Esophagus muscularis mucosa (tissue), 4 donors: ENCODE results near the gene ZNF780B. TPM values are rescaled to one million over a fixed set of nuclear protein-coding genes. Genes with fewer than 3 reads are reported as not detected.

ENCODE experiments used
- DNase-seq: peaks from one replicate; pipeline ENCODE4 v3.0.0-alpha.2; 2017; ENCODE audit errors: extremely low spot score
- H3K27ac ChIP-seq, 4 donors: fragments of 200-600 bp; sonication (generic); replicated peaks in 1 of 4; 1 replicate in 3 of 4; 2 replicates in 1 of 4; pipeline ENCODE4 v1.5.1; 2016 to 2019; ENCODE audit warnings: mild to moderate bottlenecking in 1 of 4
- H3K27me3 ChIP-seq, 4 donors: fragments of 200-600 bp; sonication (generic); one replicate each; pipeline versions ENCODE4 v1.5.1 to v1.6.0; 2016 to 2019
- H3K36me3 ChIP-seq, 4 donors: fragments of 200-600 bp; sonication (generic); one replicate each; pipeline ENCODE4 v1.5.1; 2016 to 2019
- H3K4me1 ChIP-seq, 4 donors: fragments of 200-600 bp; sonication (generic); one replicate each; pipeline ENCODE4 v1.5.1; 2016 to 2019
- H3K4me3 ChIP-seq, 4 donors: fragments of 200-600 bp; sonication (generic); 1 replicate in 2 of 4; 2 replicates in 2 of 4; pipeline ENCODE4 v1.5.1; 2016 to 2019; ENCODE audit warnings: mild to moderate bottlenecking in 4 of 4, moderate library complexity in 1 of 4
- H3K9me3 ChIP-seq, 4 donors: fragments of 200-600 bp; sonication (generic); 1 replicate in 3 of 4; 2 replicates in 1 of 4; pipeline ENCODE4 v1.5.1; 2016 to 2019
- EP300 ChIP-seq: sonication (generic); formaldehyde crosslinking; IDR thresholded peaks from one replicate; pipeline ENCODE4 v1.6.1; 2017; ENCODE audit warnings: antibody characterized with exemption
- POLR2A ChIP-seq: fragments of 450-650 bp; IDR thresholded peaks from one replicate; pipeline ENCODE4 v1.6.1; 2017; ENCODE audit warnings: antibody characterized with exemption, moderate library complexity, mild to moderate bottlenecking, low read depth
- POLR2AphosphoS5 ChIP-seq, 2 donors: sonication (generic); formaldehyde crosslinking; IDR thresholded peaks; one replicate each; pipeline ENCODE4 v1.6.1; 2017; ENCODE audit warnings: antibody characterized with exemption in 2 of 2
- WGBS: methylation state at CpG from one replicate; pipeline ENCODE4 v1.1.5; 2018; 5-methylcytosine and 5-hydroxymethylcytosine counted together
- intact Hi-C: fragments of 100-400 bp; cut with DNase I; formaldehyde crosslinking; loops from one replicate; pipeline ENCODE4 v1.15.1; 2023
- total RNA-seq, 4 donors: library from RNA; depleted of rRNA; stranded (reverse); fragments of >200 nt; gene quantifications; one replicate each; pipeline versions ENCODE4 v1.1.0 to v1.2.1, GENCODE V29; 2016
- TF ChIP-seq, protein P1 (sequence below), 3 experiments: fragments of 200-600 bp in 2 of 3; fragments of 450-650 bp in 1 of 3; sonication (generic) in 2 of 3; IDR thresholded peaks; one replicate each; pipeline ENCODE4 v1.5.1; 2017 to 2019; ENCODE audit warnings: antibody characterized with exemption in 3 of 3, mild to moderate bottlenecking in 2 of 3, moderate library complexity in 1 of 3

Gene ZNF780B
- total RNA-seq, 4 donors from 2014 or later, result 8.6 to 23.3 (median 18.0) TPM

- no peak for DNase-seq
- H3K4me1 ChIP-seq, result peaks cover 15 to 22% (median 18%) of the 10 kb centered on the region in 4 donors
- no peak for TF ChIP-seq EP300
- TF ChIP-seq POLR2AphosphoS5 (IDR thresholded peaks at IDR 0.05), result no peak
- TF ChIP-seq, protein P1, sequence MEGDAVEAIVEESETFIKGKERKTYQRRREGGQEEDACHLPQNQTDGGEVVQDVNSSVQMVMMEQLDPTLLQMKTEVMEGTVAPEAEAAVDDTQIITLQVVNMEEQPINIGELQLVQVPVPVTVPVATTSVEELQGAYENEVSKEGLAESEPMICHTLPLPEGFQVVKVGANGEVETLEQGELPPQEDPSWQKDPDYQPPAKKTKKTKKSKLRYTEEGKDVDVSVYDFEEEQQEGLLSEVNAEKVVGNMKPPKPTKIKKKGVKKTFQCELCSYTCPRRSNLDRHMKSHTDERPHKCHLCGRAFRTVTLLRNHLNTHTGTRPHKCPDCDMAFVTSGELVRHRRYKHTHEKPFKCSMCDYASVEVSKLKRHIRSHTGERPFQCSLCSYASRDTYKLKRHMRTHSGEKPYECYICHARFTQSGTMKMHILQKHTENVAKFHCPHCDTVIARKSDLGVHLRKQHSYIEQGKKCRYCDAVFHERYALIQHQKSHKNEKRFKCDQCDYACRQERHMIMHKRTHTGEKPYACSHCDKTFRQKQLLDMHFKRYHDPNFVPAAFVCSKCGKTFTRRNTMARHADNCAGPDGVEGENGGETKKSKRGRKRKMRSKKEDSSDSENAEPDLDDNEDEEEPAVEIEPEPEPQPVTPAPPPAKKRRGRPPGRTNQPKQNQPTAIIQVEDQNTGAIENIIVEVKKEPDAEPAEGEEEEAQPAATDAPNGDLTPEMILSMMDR (IDR thresholded peaks at IDR 0.05), result no peak
- TF ChIP-seq POLR2A, result no peak
- no peaks in the 10 kb centered on the region for H3K9me3 ChIP-seq
- H3K36me3 ChIP-seq, result peaks cover 0 to 15% (median 4%) of the 10 kb centered on the region in 4 donors
- H3K27me3 ChIP-seq, result no peaks in the 10 kb centered on the region
- H3K4me3 ChIP-seq, result peak overlapping the region; percentile 57 to 78 (median 66)
- peak overlapping the region; percentile 78 to 92 (median 88) for H3K27ac ChIP-seq
- intact Hi-C loops, result no loop called here
- WGBS, result 78% methylated on average over 5 of the region's 5 CpGs
These were observed 58.3 kb downstream of the ZNF780B start for GRCh38 chr19:39997638-39998216.

DNA sequence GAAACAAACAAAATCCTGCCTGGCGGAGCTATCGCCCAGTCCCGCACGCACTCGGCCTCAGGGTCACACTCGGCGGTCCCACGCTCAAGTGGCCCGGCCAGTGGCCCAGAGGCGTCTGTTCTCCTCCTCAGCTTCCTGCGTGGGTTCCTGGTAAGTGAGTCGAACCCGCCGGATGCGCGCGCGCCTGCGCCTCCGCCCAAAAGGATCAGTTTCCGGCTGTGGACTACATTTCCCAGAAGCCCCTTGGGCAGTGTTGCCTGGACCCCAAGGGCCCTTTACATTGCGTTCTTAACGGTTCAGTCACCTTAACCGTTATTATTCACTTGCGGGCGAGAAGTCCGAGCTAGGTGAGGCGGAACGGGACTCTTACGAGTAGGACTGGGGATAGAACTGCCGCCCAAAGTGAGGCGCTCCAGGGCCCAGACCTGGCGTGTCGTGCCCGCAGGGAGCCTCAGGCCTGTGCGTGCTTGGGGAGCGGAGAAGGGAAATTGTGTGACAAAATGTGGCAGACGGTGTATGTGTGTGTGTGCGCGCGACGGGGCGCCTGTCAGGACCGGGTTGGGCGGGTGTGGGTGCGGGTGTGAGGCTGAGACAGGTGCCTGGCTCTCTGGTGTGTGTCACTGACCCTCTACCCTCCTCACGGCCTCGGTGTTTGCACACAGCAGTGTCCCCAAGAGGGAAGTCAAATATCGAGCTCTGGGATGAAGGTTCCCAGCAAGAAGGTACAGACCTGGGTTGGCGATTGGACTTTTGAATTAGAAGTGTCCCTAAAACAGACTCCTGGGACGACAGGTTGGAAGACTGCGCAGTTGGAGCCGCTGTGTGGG, 59.0 kb downstream of the ZNF780B start, which contains the start of gene ZNF546:
TSS of gene ZNF546 (plus strand) at position 250 of the 827 bp plus-strand sequence. CDS start 1,267 bp downstream, outside the sequence.
- no peak for TF ChIP-seq EP300
- TF ChIP-seq POLR2A, result peak; percentile 90
- TF ChIP-seq, protein P1 (IDR thresholded peaks at IDR 0.05), result peak in 1 of 3 experiments; percentile 28
- TF ChIP-seq POLR2AphosphoS5 (IDR thresholded peaks at IDR 0.05), result peak; percentile 94 to 98
- Histone ChIP-seq H3K27ac (peak within 1 kb of the TSS; percentile 78 to 92 (median 88)), H3K27me3 (no peaks in the 10 kb centered on the region), H3K4me3 (peak within 1 kb of the TSS; percentile 57 to 78 (median 66)), H3K9me3 (no peaks in the 10 kb centered on the region), H3K4me1 (peaks cover 15 to 22% (median 18%) of the 10 kb centered on the region in 4 donors), H3K36me3 (peaks cover 0 to 15% (median 4%) of the 10 kb centered on the region in 4 donors)
- 4% methylated on average over 23 of the region's 53 CpGs for WGBS
- peak; percentile 98 for DNase-seq
- intact Hi-C loops, result no loop called here

GRCh38 chr19:39996218-39996810, 59.7 kb downstream of the ZNF780B start:
- Histone ChIP-seq H3K4me1 (peaks cover 15 to 22% (median 18%) of the 10 kb centered on the region in 4 donors), H3K9me3 (no peaks in the 10 kb centered on the region), H3K27me3 (no peaks in the 10 kb centered on the region), H3K4me3 (peak overlapping the region; percentile 57 to 78 (median 66)), H3K27ac (peak overlapping the region; percentile 78 to 92 (median 88)), H3K36me3 (peaks cover 0 to 14% (median 4%) of the 10 kb centered on the region in 4 donors)
- TF ChIP-seq POLR2A (no peak), POLR2AphosphoS5 (IDR thresholded peaks at IDR 0.05) (no peak), EP300 (no peak)
- TF ChIP-seq, protein P1 (IDR thresholded peaks at IDR 0.05), result no peak
- intact Hi-C loops, result no loop called here
- WGBS, result 10% methylated on average over 19 of the region's 19 CpGs
- DNase-seq, result no peak

- WGBS, result 76% methylated on average over 1 of the region's 1 CpG
- peak overlapping the region in 1 of 4 donors; percentile 87 for H3K27ac ChIP-seq
- DNase-seq, result no peak
- peak overlapping the region; percentile 57 to 78 (median 66) for H3K4me3 ChIP-seq
- H3K36me3 ChIP-seq, result peaks cover 0 to 9% (median 4%) of the 10 kb centered on the region in 4 donors
- peaks cover 15 to 22% (median 18%) of the 10 kb centered on the region in 4 donors for H3K4me1 ChIP-seq
- H3K9me3 ChIP-seq, result no peaks in the 10 kb centered on the region
- H3K27me3 ChIP-seq, result no peaks in the 10 kb centered on the region
- intact Hi-C loops, result no loop called here
- TF ChIP-seq EP300, result no peak
- TF ChIP-seq, protein P1 (IDR thresholded peaks at IDR 0.05), result no peak
- TF ChIP-seq POLR2A, result no peak
- TF ChIP-seq POLR2AphosphoS5 (IDR thresholded peaks at IDR 0.05), result no peak
These were observed 60.2 kb downstream of the ZNF780B start for GRCh38 chr19:39995794-39996193.
